Epithelial cell of prostate (primary cell): ENCODE results near the gene RNF114.
"Not testable (repeated sequence)": the region's sequence is repeated elsewhere in the genome, so short reads cannot be mapped to it uniquely, and the experiment has no call there.

Experiments used
- DNase-seq: peaks from one replicate; pipeline ENCODE4 v3.0.0-alpha.2; 2011; ENCODE audit warnings: low read depth, low spot score
- H3K27ac ChIP-seq: fragments of 450-650 bp; 2 replicates; pipeline ENCODE4 v1.5.1; 2017; ENCODE audit warnings: mild to moderate bottlenecking

The RNF114 gene, protein sequence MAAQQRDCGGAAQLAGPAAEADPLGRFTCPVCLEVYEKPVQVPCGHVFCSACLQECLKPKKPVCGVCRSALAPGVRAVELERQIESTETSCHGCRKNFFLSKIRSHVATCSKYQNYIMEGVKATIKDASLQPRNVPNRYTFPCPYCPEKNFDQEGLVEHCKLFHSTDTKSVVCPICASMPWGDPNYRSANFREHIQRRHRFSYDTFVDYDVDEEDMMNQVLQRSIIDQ

DNA sequence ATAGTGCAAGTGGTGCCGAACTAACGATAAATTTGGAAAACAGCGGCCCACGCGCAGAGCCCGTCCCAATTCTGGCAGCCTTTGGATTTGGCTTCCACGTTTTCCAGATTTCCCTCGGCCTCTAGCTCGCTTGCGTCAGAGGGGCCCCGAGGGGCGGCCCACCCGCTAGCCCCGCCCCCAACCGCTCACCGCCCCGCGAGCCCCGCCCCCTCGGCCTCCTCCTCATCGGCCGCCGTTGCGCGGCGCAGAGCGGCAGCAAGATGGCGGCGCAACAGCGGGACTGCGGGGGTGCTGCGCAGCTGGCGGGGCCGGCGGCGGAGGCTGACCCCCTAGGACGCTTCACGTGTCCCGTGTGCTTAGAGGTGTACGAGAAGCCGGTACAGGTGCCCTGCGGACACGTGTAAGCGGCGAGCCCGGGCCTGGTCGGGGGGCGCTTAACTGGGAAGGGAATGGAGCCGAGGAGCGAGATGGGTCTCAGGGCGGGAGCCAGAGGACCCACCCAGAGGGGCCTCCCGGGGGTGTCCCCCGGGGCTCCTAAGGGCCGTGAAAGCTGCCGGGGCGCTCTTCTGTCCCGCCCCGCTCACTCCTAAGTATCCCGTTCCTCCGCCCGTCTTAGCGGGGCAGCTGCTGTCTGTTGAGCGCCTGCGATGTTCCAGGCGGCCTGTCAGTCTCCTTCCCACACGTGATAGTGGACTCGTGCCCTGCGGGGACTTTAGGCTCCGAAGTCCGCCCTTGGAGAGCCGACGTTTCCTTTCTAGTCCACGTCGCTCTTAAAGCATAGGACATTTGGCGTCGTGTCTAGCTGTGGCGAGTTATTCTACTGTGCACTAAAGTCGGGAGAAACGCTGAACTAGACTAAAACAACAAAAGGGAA lies at the start of gene RNF114:
TSS of gene RNF114 (plus strand) at position 245 of the 874 bp plus-strand sequence. CDS start at position 261, 16 bp downstream.
- H3K27ac ChIP-seq, result peak within 1 kb of the TSS; percentile 56
- DNase-seq, result no peak

DNA sequence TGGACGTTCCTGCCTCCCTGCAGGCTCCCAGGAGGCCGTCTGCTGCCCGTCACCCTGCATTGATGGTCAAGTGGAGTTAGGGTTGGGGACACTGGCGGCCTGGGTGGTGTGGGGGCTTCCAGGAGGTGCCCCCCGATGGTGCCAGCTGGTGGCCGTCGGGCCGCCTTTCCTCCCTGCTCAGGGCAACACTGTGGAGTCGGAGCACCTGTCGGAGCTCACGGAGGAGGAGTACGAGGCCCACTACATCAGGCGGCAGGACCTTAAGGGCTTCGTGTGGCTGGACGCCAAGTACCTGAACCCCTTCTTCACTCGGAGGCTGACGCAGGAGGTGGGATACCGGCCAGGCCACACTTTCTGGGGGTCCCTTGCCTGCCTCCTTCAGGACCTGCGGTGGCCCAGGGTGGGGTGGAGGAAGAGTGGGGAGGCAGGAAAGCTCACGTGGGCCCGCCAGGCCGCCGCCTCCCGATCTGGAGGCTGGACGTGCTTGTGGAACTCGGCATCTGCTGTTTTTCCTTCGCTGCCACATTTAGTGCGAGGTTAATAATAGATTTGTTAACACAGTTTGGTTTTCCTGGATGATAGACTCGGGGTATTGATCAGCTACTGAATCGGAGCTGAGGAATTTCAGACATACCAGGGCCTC lies 49.5 kb upstream of the RNF114 start:
- no peak overlapping the region for H3K27ac ChIP-seq
- no peak for DNase-seq

DNA sequence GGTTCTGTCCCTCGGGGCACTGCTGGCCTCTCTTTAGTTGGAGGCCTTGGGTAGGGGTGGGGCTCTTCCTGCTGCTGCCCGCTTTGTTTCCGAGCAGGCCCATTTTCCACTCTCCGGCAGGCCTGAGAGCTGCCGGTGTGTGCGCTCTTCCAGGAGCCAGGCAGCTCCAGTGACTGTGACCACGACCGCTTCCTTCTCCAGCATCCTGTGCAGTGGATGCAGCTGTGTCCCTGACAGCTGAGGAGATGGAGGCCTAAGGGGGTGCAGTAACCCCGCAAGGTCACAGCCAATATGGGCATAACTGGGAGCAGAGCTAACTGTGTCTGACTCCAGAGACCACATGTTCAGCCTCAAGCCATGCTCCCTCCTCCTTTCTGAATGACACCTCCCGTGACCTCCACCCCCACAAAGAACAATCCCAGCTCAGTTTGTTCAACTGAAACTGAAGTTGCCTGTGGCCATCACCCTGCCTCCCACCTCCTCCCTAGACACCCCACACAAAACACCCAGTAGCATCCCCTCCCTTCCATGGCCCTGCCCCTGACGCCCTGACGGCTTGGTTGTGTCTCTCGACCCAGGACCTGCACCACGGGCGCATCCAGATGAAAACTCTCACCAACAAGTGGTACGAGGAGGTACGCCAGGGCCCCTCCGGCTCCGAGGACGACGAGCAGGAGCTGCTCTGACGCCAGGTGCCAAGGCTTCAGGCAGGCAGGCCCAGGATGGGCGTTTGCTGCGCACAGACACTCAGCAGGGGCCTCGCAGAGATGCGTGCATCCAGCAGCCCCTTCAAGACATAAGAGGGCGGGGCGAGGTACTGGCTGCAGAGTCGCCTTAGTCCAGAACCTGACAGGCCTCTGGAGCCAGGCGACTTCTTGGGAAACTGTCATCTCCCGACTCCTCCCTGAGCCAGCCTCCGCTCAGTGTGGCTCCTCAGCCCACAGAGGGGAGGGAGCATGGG lies 48.7 kb upstream of the RNF114 start:
- no peak for DNase-seq
- H3K27ac ChIP-seq, result no peak overlapping the region

DNA sequence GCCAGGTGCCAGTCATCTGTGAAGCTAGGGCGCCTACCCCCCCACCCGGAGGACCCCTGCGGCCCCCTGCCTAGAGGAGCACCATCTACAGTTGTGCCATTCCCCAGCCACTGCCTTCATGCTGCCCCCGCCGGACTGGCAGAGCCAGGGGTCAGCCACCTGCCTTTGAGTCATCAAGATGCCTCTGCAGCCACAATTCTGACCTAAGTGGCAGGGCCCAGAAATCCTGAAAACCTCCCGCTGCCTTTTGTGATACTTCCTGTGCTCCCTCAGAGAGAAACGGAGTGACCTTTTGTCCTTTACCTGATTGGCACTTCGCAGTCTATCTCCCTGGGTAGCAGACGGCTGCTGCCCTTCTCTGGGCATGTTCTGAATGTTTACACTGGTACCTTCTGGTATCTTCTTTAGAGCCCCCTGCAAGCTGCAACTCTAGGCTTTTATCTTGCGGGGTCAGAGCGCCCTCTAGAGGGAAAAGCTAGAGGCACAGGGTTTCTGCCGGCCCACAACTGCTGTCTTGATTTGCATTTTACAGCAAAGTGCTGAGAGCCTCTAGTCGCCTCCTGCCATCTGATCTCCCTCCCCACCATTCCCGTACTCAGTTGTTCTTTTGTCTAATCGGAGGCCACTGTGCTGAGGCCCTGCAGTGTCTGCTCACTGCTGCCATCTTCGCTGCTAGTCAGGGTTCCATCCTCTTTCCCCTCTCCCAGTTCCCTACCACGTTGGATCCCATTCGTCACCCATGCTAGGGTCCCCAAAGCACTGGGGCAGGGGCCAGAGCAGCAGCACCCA lies 47.8 kb upstream of the RNF114 start:
- no peak for DNase-seq

DNA sequence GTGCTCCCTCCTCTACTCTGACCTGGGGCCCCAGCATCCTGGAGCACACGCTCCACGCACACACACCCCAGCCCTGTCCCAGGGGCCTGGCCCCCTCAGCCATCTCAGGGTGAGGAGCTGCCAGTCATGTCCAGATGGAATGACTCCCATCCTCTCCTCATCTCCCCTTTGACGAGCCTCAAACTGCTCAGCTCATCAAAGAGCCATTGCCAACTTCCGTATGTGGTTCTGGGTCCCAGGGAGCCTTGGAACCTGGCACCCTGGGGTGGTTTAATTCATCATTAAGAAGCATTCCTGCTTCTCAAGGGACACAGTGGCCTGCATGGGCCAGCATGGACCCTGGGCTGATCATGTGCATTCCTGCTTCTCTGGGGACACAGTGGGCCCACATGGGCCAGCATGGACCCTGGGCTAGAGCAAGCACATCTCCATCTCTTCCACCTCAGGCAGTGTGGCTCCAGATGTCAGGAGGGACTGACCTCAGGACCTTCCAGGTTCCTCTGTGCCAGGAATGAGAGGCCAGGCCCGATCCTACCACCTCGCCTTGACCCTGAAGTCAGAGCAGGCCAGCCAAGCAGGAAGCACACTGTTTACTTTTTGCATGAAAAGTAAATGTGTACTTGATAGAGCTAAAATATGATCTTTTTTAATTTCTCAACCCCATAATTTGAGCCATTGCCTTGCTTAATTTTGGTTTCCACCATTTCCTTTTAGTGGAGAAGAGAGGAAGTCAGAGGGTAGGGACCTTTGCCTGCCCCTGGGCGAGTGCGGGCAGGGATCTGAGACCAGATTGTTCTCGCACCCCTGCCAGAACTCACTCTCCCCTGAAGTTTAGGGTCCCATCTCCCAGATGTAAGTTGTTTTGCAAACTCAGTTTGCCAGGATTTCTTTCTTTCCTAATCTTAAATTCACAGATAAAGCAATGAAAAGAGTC lies 46.9 kb upstream of the RNF114 start:
- DNase-seq, result no peak
- H3K27ac ChIP-seq, result no peak overlapping the region

More for the DNA sequence above, 47.8 kb upstream of the RNF114 start:
- no peak overlapping the region for H3K27ac ChIP-seq

DNA sequence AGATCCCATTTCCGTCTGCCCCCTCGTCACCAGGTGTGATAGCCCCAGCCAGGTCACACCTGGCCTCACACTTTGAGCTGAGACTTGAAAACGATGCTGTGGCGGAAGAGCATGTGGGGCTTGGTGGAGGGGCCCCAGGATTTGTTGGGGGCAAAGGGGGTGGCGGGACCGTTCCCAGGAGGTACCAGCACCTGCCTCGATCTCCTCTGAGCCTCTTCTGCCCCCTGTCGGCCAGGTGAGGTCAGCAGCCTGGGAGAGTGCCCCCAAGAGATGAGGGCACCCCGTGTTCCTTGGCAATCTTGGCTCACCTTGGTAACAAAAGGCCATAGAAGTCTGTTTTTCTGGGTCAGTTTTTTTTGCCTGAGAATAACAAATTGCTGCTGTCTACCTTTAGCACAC lies 46.3 kb upstream of the RNF114 start:
- no peak overlapping the region for H3K27ac ChIP-seq

DNA sequence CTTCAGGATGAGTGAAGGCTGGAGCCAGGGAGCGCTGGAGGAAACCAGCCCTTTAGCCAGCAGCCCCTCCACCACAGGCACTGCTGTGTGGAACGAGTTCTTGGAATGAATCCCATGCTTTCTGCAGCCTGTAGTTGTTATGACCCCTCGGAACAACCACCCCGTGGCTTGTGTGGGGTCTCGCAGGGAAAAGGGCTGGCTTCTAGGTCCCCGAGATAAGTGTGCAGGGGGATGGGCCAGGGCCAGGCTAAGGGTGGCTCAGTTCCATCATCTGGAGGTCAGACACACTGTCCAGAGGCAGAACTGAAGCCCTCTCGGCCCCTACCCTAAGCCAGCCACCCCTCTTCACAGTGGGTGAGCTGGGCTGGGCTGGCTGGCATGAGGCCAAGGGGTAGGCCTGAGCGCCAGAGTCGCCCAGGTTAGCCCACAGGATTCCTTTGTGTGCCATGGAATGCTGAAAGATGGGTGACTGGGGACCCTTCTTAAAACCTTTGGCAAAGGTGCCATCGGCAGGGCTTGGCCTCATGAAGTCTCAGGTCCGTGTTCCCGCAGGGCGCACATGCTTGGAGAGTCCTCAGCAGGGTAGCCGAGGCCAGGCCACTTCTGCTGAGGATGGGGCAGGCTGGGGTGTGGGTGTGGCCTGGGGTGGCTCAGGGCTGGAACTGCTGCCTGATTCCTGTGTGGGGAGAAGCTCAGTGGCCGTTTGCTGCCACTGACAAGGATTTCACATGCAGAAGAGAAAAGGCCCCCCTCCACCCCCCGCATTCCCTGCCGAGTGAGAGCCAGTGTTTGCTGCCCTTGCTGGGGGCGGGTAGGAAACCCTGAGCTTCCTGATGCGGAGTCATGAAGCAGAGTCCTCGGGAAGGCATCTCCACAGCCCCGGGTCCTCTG lies 45.5 kb upstream of the RNF114 start:
- no peak overlapping the region for H3K27ac ChIP-seq
- no peak for DNase-seq

More for the DNA sequence above, 46.3 kb upstream of the RNF114 start:
- DNase-seq, result no peak

DNA sequence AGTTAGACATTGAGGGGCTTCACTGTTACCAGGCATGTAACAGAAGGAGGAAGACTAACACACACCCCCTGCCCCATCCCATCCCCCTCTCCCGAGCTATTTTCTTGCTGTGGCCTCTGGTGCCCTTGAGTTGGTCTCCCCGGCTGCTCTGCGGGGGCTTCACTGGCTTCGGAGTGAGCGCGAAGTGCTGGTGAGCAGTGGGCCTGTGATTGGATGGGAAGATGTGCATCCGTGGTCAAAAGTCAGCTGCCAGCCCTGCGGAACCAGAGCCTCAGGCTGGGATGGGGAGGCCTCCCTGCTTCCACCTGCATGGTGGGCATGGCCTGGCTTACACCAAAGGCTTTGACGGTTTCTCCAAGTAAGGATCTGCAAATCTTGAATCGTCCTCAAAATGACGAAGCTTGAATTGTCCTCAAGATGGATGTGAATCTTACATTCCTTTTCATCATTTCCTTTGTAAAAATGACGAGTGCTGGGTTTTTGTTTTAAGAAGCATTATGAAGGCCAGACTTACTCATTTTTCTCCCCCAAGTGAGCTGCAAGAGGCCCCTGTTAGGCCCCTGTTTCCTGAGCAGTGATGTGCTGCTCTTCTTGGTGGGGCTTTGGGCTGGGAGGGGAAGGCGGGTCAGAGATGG lies 44.6 kb upstream of the RNF114 start:
- H3K27ac ChIP-seq, result no peak overlapping the region
- no peak for DNase-seq

DNA sequence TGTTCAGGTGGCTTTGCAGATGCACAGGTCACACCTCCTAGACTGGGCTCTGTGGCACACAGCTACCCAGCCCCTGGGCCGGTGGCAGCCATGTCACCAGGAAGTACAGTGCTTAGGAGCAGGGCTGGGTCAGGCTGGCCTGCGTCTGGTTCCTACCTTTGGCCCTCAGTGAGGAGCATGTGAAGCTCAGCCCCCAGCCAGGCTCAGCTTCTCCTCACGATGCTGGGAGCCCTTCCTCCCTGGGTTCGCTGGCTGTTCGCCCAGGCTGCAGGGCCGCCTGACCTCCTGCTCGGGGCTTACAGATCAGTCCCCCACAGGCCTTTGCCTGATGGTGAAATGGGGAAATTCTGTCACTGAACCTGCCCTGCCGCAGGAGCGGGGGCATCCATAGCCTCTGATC lies 43.9 kb upstream of the RNF114 start:
- DNase-seq, result no peak
- no peak overlapping the region for H3K27ac ChIP-seq

DNA sequence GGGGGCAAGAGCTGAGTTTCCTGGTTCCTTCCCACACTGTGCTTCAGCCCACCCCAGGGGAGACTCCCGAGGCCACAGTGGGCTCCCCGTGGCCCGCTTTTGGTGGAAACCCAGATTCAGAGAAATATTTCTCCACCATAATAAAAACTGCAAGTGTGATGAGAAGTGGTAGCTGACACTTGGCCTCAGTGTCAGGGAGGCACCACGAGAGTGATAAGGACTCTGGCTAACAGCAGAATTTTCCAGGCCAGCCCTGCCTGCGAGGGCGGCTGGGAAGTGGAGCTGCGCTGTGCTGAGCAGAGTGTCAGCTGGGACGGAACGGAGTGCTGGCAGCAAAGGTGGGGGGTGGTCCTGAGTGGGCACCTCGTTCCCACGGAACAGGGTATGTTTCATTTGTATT lies 43.4 kb upstream of the RNF114 start:
- DNase-seq, result no peak
- no peak overlapping the region for H3K27ac ChIP-seq

DNA sequence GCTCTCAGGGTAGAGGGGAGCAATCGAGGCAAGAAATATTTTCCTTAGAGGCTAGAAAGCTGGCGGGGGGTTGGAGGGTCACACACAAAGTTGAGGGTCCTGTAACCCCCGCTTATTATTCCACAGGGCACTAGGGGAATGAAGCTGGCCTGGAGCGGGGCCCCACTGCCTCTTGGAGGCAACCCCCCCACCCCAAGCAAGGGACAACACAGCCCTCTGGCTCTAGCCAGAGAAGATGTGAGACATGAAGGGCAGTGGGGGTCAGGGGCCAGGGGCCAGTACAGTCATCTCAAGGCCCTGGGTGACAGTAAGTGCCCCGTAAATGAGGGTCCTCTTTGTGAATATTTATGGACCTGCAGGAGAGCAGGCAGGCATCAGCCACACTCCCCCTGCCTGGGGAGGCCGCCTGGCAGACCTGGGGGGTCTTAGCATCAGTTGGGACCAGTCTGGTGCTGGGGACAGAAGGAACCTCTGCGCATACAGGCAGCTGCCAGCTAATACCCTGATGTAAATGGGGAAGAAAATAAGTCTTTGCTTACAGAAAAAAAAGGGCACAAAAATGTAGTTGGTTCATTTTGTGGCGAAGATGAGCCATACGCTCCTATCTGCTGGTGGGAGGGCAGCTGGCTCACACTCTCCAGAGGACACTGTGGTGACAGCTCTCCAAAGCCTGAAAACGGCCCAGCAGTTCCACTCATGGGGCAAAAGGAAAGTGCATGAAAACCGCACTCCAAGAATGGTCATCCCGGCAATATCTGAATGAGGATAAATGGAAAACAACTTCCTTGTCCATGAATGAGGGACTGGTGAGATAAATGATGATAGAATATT lies 42.7 kb upstream of the RNF114 start:
- no peak for DNase-seq
- no peak overlapping the region for H3K27ac ChIP-seq

DNA sequence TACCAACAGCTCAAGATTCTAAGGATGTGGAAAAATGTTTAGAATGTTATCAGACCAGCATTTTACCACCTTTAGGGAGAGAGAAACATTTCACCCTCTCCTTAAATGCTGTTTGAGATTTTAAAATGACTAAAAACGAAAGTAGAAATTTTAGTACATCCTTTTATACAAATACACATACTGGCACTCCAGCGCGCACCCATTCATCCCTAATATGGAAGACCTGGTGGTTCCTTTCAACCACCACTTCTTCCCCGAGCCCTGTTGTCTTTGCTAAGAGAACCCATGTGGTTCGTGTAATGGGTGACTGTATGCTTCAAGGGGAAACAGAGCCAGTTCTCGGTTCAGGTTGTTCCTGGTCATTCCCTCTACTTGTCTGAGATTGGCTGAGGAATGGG lies 42.1 kb upstream of the RNF114 start:
- DNase-seq, result no peak
- no peak overlapping the region for H3K27ac ChIP-seq

DNA sequence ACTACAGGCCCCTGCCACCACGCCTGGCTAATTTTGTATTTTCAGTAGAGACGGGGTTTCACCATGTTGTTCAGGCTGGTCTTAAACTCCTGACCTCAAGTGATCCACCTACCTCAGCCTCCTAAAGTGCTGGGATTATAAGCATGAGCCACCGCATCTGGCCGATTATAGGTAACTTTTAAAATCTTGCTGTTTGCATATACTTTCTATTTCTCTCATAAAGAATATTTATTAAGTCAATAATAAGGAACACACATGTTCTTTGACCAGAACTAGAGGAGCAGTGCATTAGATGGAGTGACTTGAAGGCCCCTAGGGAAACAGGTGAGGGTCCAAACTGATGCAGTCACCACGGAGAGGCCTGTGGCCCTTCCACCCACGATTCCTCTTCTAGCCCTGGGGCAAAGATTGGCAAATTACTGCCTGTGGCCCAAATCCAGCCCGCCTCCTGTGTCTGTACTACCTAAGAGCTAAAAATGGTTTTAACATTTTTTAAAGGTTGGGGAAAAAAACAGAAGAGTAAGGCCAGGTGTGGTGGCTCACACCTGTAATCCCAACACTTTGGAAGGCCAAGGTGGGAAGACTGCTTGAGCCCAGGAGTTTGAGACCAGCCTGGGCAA lies 40.6 kb upstream of the RNF114 start:
- H3K27ac ChIP-seq, DNase-seq: not testable (repeated sequence)

DNA sequence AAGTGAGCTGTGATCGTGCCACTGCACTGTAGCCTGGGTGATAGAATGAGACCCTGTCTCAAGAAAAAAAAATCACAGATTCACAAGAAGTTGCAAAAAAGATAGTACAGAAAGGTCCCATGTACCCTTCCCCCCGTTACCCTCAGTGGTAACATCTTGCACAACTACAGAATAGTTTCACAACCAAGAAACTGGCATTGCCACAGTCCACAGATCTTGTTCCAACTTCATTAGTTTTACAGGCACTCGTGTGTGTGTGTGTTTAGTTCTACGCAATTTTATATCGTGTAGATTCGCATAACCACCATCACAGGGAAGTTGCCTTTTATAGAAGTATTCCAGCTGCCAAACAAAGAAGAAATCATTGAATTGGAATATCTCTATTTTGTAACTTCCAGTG lies 40.0 kb upstream of the RNF114 start:
- H3K27ac ChIP-seq, result no peak overlapping the region

DNA sequence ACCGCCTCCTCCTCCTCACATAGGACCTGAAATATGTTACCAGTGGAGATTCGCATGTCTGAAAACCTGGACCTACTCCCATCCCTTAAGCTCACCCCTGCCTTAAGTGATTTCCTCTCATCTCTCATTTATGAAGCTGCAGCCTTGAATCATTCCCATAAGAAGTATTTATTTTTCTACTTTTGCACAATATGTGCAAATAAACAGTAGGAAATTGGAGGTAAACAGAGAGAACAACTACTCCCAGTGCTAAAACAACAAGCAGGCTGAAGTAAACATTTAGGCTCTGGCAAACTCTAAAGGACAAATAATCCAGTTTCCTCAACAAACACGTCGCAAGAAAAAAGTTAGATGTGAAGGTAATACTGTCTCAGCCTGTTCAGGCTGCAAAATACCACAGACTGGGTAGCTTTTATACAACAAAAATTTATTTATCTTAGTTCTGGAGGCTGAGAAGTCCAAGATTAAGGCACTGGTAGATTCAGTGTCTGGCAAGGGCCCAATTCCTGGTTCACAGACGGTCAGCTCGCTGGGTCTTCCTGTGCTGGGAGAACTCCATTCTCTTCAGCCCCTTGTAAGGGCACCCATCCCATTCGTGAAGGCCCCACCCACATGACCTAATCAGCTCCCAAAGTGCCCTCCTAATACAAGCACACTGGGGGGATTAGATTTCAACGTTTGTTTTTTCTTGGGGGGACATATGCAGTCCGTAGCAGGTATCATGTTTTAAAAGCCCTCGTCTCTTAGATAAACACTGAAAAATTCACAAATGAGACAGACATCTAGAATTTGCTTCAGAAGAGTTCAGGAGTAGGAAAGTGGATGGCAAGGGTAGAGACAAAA lies 36.4 kb upstream of the RNF114 start:
- no peak for DNase-seq
- no peak overlapping the region for H3K27ac ChIP-seq

More for the DNA sequence above, 40.0 kb upstream of the RNF114 start:
- DNase-seq, result no peak
